COLO668 (cell line): Measurements from ENCODE around the gene SDK1.

Source experiments
- DNase-seq: peaks from one replicate; lab custom pipeline; 2025; ENCODE audit not compliant: unreplicated experiment; lab: John Stamatoyannopoulos, UW

Gene SDK1

GRCh38 chr7:3327655-3328054 is 26.6 kb downstream of the SDK1 start:
- no peak for DNase-seq

- DNase-seq, result no peak
Measured at GRCh38 chr7:3332308-3332707, 31.3 kb downstream of the SDK1 start.

- no peak for DNase-seq
Measured at GRCh38 chr7:3333861-3334260, 32.8 kb downstream of the SDK1 start.

GRCh38 chr7:3336042-3336665 is 35.1 kb downstream of the SDK1 start:
- peak; percentile 33 for DNase-seq

GRCh38 chr7:3338161-3338560 is 37.1 kb downstream of the SDK1 start:
- DNase-seq, result no peak

- DNase-seq, result no peak
Measured at GRCh38 chr7:3345699-3346481, 44.8 kb downstream of the SDK1 start.

- no peak for DNase-seq
Measured at GRCh38 chr7:3349126-3349525, 48.1 kb downstream of the SDK1 start.

GRCh38 chr7:3356173-3356572 is 55.1 kb downstream of the SDK1 start:
- DNase-seq, result no peak

- DNase-seq, result no peak
Measured at GRCh38 chr7:3358991-3359390, 57.9 kb downstream of the SDK1 start.

GRCh38 chr7:3367261-3367660 is 66.2 kb downstream of the SDK1 start:
- DNase-seq, result no peak

- no peak for DNase-seq
Measured at GRCh38 chr7:3370068-3370830, 69.2 kb downstream of the SDK1 start.

GRCh38 chr7:3370921-3371320 is 69.9 kb downstream of the SDK1 start:
- DNase-seq, result no peak

GRCh38 chr7:3371601-3372000 is 70.5 kb downstream of the SDK1 start:
- no peak for DNase-seq

- DNase-seq, result no peak
Measured at GRCh38 chr7:3374239-3374638, 73.2 kb downstream of the SDK1 start.

GRCh38 chr7:3378390-3379150 is 77.5 kb downstream of the SDK1 start:
- no peak for DNase-seq

GRCh38 chr7:3380034-3380433 is 79.0 kb downstream of the SDK1 start:
- DNase-seq, result no peak

- DNase-seq, result no peak
Measured at GRCh38 chr7:3380886-3381685, 80.0 kb downstream of the SDK1 start.

GRCh38 chr7:3386423-3387190 is 85.6 kb downstream of the SDK1 start:
- DNase-seq, result no peak

- DNase-seq, result no peak
Measured at GRCh38 chr7:3393862-3394261, 92.8 kb downstream of the SDK1 start.

- DNase-seq, result no peak
Measured at GRCh38 chr7:3397324-3397723, 96.3 kb downstream of the SDK1 start.
